Stimulated activated CD8-positive, alpha-beta memory T cell treated with anti-CD3 and anti-CD28 coated beads, Interleukin-15, amount 100 ng/mL, for 48 hours (primary cell): Measurements from ENCODE around the gene TENM3.

Experiments used
- DNase-seq, 2 donors: peaks; one replicate each; pipeline ENCODE4 v3.0.0-alpha.2; 2020; ENCODE audit warnings: low read depth in 2 of 2

The TENM3 gene

GRCh38 chr4:182449930-182450439, 206.8 kb downstream of the TENM3 start:
- no peak for DNase-seq

DNA sequence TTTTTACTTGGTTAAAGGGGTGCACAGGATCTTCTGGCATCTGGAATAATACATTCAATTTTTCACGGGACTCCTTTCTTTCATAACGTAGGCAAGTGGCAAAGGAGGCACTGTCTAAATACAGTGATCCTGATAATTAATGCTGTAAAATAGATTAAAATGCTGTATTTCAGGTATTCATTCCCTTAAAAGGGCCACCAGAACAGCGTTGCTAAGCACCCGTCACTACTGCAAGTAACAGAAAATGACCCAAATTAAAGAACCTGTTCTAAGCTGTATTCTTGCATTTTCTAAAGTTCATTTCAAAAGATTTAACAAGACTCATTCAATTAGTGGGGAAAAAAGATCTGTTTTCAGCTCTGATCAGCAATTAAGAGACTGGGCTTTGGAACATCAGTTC, 208.2 kb downstream of the TENM3 start:
- no peak for DNase-seq

DNA sequence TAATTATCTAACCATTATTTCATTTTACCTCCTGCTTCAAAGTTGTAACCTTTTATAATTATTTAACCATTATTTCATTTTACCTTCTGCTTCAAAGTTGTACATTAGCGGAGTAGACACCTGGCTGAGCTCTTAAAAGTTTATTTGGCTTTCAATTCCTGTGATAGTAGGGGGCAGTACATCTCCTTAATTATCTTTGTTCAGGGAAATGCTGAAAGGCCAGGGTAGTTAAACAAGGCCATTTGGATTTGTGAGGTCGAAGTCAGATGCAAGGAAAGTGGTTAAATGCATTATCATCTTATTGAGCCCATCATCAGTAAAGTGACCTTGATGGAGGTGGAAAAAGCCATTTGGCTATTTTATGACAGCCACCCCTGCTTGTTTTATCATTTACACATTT, 210.6 kb downstream of the TENM3 start:
- DNase-seq = no peak

DNA sequence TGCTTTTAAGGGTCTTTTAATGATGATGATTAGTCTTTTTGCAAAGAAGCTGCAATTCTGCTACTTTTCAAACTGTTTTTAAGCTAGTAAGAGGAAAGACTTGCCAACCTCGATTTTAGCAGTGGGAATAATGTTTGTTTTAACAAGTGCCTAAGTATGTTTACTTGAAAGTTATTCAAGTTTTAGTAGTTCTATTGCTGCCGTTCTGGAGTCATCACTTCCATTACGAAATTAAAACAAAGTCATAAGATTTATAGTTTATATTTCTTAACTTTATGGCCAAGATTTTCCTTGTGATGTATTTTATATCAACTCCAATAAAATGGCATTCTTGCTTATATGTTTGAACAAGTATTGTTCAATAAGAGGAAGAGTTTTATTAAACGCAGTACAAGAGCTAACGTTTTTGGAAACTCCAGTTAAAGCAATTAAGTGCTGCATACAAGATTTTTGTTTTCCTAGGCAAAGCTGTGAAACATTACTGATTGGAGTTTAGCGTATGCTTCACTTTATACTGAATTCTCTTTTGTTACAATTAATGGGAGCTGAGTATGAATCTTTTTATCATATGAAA, 211.3 kb downstream of the TENM3 start:
- DNase-seq = no peak

- no peak for DNase-seq
Measured at GRCh38 chr4:182465114-182465513, 221.9 kb downstream of the TENM3 start.

DNA sequence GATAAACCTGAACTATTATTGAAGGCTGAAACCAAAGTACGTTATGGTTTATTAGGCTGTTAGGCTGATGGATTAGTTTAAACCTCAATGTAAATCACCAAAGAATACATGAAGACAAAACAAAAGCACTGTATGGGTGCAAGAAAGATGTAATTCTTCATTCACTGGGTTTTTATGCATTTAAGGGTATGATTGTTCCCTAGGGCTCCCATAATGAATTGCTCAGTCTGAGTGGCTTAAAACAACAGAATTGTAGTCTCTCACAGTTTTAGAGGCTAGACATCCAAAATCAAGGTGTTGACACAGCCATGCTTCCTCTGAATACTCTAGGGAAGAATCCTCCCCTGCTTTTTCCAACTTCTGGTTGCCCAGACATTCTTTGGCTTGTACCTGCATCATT, 222.8 kb downstream of the TENM3 start:
- DNase-seq = no peak

DNA sequence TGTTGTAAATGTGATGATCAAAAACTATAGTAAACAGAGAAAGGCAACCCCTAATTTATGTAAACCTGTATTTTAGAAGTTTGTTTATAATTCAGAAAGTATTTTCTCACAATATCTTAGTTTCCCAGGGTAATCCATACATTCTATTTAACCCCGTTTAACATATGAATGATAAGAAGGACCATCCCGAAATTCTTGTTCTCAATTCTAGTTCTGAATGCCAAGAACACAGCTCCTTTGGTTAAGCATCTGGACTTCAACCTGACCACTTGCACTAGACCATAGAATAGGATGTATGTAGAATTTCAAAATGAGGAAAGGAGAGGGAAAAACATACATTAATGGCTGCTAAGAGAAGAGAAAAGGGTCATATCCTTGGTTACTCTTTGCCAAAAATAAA, 227.0 kb downstream of the TENM3 start:
- no peak for DNase-seq

DNA sequence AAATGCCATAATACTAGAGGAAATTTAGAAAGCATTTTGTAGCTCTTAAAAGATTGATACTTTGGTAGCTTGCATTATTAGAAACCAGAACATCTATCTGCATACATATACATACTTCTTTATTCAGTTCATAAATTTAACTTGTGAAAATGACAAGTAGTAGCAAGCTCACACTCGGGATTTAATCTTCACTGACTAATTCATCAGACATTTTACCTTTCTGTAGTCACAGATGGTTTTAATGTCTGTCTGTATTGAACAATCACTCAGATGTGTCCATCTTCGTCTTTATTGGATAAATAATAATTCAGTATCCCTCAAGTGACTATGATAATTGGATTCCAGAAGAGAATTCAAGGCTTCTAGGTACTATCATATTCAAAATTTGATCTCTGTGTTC, 232.3 kb downstream of the TENM3 start:
- DNase-seq = no peak

GRCh38 chr4:182478475-182478874, 235.3 kb downstream of the TENM3 start:
- DNase-seq = no peak

DNA sequence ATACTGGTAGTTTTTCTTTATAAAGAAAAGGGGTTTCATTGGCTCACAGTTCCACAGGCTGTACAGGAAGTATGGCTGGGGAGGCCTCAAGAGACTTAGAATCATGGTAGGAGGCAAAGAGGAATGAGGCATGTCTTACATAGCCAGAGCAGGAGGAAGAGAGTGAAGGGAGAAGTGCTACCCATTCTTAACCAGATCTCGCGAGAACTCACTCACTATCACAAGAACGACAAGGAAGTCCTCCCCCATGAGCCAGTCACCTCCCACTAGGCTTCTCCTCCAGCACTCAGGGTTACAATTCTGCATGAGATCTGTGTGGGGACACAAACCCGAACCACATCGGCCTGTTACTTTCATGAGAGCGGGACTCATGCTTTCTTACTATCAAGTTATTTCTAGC, 240.5 kb downstream of the TENM3 start:
- no peak for DNase-seq

- no peak for DNase-seq
Measured at GRCh38 chr4:182486881-182487280, 243.7 kb downstream of the TENM3 start.

DNA sequence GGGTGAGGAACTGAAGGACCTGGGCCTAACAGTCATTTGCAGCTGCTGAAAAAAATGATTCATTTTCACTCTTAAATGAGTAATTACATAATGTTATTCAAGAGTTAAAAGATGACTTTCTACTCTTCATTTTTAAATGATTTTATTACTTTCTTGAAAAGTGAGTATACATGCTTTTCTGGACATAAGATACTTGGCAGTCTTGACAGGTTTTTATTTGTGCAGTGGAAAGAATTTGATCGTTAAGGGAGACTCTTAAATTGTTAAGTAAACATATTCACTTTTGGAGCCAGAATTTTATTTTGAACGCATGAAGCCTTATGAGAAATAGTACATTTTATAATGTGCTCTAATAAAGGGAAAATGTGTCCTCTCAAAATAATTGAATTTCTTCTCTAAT, 245.7 kb downstream of the TENM3 start:
- no peak for DNase-seq

- no peak for DNase-seq
Measured at GRCh38 chr4:182489607-182490006, 246.4 kb downstream of the TENM3 start.

GRCh38 chr4:182491719-182492118, 248.5 kb downstream of the TENM3 start:
- DNase-seq = no peak

GRCh38 chr4:182492423-182492822, 249.2 kb downstream of the TENM3 start:
- DNase-seq = no peak

DNA sequence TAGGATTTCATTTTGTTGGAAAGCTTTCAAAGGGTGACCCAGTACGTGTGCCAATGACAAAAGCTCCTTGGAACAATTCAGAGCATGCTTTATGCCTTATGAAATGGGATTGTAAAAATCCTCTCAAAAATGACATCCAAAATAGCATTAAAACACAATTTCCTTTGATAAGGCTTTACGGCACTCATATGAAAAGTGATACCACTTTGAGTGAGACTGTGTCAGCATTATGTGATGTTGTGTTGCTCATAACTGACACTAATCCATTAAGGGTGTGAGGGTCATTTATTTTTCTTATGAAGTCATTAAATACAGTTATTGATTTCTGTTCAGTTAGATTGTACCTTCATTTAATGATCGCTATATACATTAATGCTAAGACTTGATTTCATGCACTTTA, 250.2 kb downstream of the TENM3 start:
- DNase-seq = no peak

GRCh38 chr4:182494103-182494502, 250.9 kb downstream of the TENM3 start:
- no peak for DNase-seq

DNA sequence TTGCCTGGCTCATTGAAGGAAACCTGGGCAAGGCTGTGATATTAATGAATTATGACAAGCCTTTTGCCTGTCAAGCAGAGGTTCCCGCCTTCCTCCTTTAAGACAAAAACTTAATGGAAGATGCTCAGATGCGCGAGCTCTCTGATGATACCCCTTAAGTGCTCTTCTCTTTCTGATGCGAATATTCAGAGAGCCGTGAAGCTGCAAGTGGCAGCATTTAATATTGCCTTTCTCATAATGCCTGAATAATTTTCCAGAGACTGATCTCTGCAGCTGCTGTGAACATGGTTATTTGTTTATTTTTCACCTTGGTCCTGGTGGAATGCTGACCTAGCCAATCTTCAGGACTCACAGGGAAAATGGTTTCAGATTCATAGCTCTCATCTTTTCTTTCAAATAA, 251.8 kb downstream of the TENM3 start:
- DNase-seq = no peak

GRCh38 chr4:182495645-182496385, 252.6 kb downstream of the TENM3 start:
- no peak for DNase-seq

- no peak for DNase-seq
Measured at GRCh38 chr4:182496408-182496807, 253.2 kb downstream of the TENM3 start.

- DNase-seq = no peak
Measured at GRCh38 chr4:182502064-182502463, 258.9 kb downstream of the TENM3 start.

DNA sequence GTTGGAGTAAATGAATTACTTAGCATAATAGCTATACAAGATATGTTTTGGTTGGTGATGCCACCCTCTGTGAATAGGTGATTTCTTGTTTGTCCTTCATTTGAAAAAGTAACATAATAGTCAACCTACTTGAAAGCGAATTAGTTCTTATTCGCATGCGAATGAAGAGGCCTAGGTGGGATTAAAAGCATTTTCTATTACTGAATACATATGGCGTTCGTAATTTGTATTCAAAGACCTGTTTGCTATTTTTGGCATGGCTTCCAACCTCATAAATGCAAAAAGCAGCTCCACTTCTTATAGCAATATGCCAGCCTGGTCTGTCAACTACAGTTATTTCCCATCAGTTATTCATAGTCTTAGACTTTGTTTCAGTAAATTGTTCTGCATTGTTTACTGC, 261.3 kb downstream of the TENM3 start:
- DNase-seq = no peak

DNA sequence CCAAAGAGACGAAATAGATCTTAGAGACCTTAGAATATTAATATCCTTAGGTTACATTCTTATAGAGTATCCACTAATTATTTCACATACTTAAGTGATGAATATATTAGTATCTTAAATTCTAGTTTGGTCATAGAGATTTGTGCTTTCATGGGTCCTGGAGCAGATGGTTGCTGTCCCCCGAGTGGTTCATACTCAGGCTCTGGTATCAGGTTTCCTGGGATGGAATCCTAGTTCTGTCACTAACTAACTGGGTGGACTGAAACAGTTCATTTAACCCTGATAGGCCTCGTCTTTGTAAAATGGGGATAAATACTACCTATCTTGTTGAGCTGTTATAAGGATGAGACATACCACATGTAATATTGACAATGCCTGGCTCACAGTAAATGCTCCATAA, 264.6 kb downstream of the TENM3 start:
- DNase-seq = no peak

DNA sequence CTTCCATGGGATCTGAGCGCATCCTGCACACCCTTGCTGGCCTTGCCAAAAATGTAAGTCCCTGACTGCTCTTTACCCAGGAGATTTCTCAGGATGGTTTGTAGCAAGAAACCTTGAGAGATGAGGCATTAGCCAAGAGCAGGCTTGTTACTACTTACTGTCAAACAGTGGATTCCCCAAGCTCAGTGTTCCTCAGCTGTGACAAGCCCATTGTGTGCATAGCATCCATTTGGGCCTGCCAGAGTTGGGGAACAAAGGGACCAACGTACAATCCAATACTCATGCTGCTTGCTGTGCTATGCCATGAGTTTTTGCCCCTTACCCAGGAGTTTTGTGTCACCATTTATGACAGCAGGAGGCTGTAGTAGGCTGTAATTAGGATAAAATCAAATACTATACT, 267.6 kb downstream of the TENM3 start:
- DNase-seq = no peak
